Mammary epithelial cell (primary cell): ENCODE data around the gene PMF1.

Source experiments
- CTCF ChIP-seq, 2 donors: IDR thresholded peaks in 1 of 2; conservative IDR thresholded peaks in 1 of 2; 2 replicates each; pipeline ENCODE4 v1.5.1; 2011 to 2012; ENCODE audit warnings: inconsistent platforms in 2 of 2, low read length in 2 of 2, mild to moderate bottlenecking in 2 of 2, control low read depth in 1 of 2, low read depth in 1 of 2; ENCODE audit not compliant: insufficient read depth in 1 of 2; ENCODE audit errors: extremely low read depth in 1 of 2
- EZH2 ChIP-seq: IDR thresholded peaks from 2 replicates; pipeline ENCODE4 v1.6.1; 2012; ENCODE audit warnings: low read length, inconsistent platforms, borderline replicate concordance

- TF ChIP-seq CTCF (conservative IDR thresholded peaks at IDR 0.05 in 1 of 2, IDR thresholded peaks at IDR 0.05 in 1 of 2; ENCODE audit: extremely low read depth in 1 of 2, insufficient read depth in 1 of 2, low read depth in 1 of 2, low read length in 2 of 2) (no peak), EZH2 (no peak)
These were observed 12.8 kb downstream of the PMF1 start for GRCh38 chr1:156225677-156226014.
